Colonic mucosa (tissue), 4 donors: ENCODE data around the gene MCM5. TPM values are rescaled to one million over a fixed set of nuclear protein-coding genes. Genes with fewer than 3 reads are reported as not detected.
"Not testable (repeated sequence)": the region's sequence is repeated elsewhere in the genome, so short reads cannot be mapped to it uniquely, and the experiment has no call there.

ENCODE experiments used
- DNase-seq: peaks from one replicate; pipeline ENCODE4 v3.0.0-alpha.2; 2020
- H3K27ac ChIP-seq: fragments of 200-600 bp; one replicate; pipeline ENCODE4 v1.8.0; 2021
- H3K27me3 ChIP-seq: fragments of 200-600 bp; one replicate; pipeline ENCODE4 v1.8.0; 2021
- H3K36me3 ChIP-seq: fragments of 200-600 bp; one replicate; pipeline ENCODE4 v1.8.0; 2021
- H3K4me1 ChIP-seq: fragments of 200-600 bp; one replicate; pipeline ENCODE4 v1.8.0; 2021; ENCODE audit warnings: mild to moderate bottlenecking
- H3K4me3 ChIP-seq: fragments of 200-600 bp; one replicate; pipeline ENCODE4 v1.8.0; 2021
- H3K9ac ChIP-seq, 2 donors: one replicate each; pipeline ENCODE4 v1.7.0; 2013; ENCODE audit warnings: control low read depth in 2 of 2, low read depth in 2 of 2, low read length in 2 of 2
- H3K9me3 ChIP-seq: fragments of 200-600 bp; one replicate; pipeline ENCODE4 v1.8.0; 2021
- intact Hi-C: fragments of 100-400 bp; cut with DNase I; formaldehyde crosslinking; loops from one replicate; pipeline ENCODE4 v1.14.1; 2022
- total RNA-seq, 2 donors: library from RNA; stranded (reverse); fragmentation: NEBNext Ultra II Directional in 1 of 2; extraction: Animal tissue kit (Norgen Biotek cat#: 25700) in 1 of 2; gene quantifications; one replicate each; pipeline ENCODE4 v1.2.1, GENCODE V29; 2021
- TF ChIP-seq, protein P1 (sequence below): fragments of 200-600 bp; IDR thresholded peaks from one replicate; pipeline ENCODE4 v1.8.0; 2022; ENCODE audit warnings: antibody characterized with exemption, mild to moderate bottlenecking
- donor health status: healthy.
- donor health status: DM: no; HTN: no; CAD: no.
- donor health status: DM: no; HTN: no; CAD: no.

Gene MCM5
- total RNA-seq, 2 donors from 2014 or later, result 33.0 to 120 TPM

DNA sequence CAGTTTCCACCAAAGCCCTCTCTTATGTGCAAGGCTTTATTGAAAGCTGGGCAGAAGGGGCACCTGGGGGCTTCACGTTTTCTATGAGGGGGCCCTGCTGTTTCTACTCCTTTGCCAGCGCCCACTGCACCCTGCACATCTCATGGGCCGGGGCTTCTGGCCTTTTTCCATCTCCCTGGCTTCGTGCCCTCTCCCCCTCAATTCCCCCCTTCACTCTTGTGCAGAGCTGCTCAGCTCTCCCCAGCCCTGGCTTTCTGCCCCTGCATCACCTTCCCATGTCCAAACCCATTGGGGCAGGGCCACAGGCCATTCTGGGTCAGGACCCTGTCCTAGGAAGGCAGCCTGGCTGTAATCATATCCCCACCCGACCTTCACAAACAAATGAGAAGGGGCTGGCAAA, 36.5 kb downstream of the MCM5 start:
- H3K4me1 ChIP-seq, result no peaks in the 10 kb centered on the region
- no peak overlapping the region for H3K27ac ChIP-seq
- H3K9me3 ChIP-seq, result no peaks in the 10 kb centered on the region
- no peak overlapping the region for H3K9ac ChIP-seq
- TF ChIP-seq, protein P1, sequence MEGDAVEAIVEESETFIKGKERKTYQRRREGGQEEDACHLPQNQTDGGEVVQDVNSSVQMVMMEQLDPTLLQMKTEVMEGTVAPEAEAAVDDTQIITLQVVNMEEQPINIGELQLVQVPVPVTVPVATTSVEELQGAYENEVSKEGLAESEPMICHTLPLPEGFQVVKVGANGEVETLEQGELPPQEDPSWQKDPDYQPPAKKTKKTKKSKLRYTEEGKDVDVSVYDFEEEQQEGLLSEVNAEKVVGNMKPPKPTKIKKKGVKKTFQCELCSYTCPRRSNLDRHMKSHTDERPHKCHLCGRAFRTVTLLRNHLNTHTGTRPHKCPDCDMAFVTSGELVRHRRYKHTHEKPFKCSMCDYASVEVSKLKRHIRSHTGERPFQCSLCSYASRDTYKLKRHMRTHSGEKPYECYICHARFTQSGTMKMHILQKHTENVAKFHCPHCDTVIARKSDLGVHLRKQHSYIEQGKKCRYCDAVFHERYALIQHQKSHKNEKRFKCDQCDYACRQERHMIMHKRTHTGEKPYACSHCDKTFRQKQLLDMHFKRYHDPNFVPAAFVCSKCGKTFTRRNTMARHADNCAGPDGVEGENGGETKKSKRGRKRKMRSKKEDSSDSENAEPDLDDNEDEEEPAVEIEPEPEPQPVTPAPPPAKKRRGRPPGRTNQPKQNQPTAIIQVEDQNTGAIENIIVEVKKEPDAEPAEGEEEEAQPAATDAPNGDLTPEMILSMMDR, result no peak
- DNase-seq, result no peak
- intact Hi-C loops, result loop anchor here (10.0 kb wide), 1 partner anchor 688 kb away; no protein-coding TSS in a partner anchor
- H3K27me3 ChIP-seq, result no peaks in the 10 kb centered on the region
- no peak overlapping the region for H3K4me3 ChIP-seq
- no peaks in the 10 kb centered on the region for H3K36me3 ChIP-seq

DNA sequence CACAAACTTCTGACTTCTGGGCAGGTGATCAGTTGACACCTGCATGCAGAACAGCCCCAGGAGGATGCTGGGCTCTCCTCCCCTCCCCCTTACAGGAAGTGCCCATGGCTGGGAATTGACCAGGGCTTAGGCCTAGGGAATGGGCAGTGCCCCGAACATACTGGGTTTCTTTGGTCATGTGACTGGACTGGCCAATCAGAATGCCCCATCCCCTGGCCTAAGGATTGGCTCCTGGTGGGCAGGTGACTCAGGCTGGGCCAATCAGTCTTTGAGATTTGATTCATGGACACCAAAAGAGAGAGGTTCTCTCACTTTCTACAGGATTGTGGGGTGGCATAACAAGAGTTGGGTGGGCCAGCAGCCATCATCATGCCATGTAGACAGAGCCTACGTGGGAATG, 37.1 kb downstream of the MCM5 start:
- H3K36me3 ChIP-seq, result no peaks in the 10 kb centered on the region
- intact Hi-C loops, result loop anchor here (10.0 kb wide), 1 partner anchor 688 kb away; no protein-coding TSS in a partner anchor
- H3K9ac ChIP-seq, result no peak overlapping the region
- TF ChIP-seq, protein P1, result no peak
- H3K27me3 ChIP-seq, result no peaks in the 10 kb centered on the region
- no peak for DNase-seq
- H3K9me3 ChIP-seq, result no peaks in the 10 kb centered on the region
- no peak overlapping the region for H3K4me3 ChIP-seq
- no peak overlapping the region for H3K27ac ChIP-seq
- no peaks in the 10 kb centered on the region for H3K4me1 ChIP-seq

DNA sequence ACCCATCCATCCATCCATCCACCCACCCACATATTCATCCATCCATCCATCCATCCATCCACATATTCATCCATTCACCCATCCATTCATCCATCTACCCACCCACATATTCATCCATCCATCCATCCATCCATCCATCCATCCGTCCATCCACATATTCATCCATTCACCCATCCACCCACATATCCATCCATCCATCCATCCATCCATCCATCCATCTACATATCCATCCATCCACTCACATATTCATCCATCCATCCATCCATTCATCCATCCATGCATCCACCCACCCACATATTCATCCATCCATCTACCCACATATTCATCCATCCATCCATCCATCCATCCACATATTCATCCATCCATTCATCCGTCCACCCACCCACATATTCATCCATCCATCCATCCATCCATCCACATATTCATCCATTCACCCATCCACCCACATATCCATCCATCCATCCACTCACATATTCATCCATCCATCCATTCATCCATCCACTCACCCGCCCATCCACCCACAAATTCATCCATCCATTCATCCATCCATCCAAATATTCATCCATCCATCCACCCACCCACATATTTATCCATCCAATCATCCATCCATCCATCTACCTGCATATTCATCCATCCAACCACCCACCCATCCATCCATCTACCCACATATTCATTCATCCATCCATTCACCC, 38.9 kb downstream of the MCM5 start:
- not testable (repeated sequence) for H3K4me3 ChIP-seq, DNase-seq, H3K27me3 ChIP-seq, H3K9ac ChIP-seq, H3K4me1 ChIP-seq, H3K9me3 ChIP-seq, H3K36me3 ChIP-seq, H3K27ac ChIP-seq
- intact Hi-C loops, result loop anchor here (10.0 kb wide), 1 partner anchor 686 kb away; no protein-coding TSS in a partner anchor

DNA sequence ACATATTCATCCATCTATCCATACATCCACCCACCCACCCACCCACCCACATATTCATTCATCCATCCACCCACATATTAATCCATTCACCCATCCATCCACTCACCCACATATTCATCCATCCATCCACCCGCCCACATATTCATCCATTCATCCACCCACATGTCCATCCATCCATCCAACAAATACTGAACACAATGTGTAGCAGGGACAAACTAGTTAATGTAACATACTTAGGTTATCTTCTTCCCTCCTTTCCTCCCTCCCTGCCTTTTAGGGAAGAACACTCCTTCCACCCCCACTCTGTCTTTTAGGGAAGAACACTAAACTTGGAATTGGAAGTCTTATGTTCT, 39.4 kb downstream of the MCM5 start:
- intact Hi-C loops, result loop anchor here (10.0 kb wide), 1 partner anchor 685 kb away; no protein-coding TSS in a partner anchor
- H3K4me1 ChIP-seq, result no peaks in the 10 kb centered on the region

DNA sequence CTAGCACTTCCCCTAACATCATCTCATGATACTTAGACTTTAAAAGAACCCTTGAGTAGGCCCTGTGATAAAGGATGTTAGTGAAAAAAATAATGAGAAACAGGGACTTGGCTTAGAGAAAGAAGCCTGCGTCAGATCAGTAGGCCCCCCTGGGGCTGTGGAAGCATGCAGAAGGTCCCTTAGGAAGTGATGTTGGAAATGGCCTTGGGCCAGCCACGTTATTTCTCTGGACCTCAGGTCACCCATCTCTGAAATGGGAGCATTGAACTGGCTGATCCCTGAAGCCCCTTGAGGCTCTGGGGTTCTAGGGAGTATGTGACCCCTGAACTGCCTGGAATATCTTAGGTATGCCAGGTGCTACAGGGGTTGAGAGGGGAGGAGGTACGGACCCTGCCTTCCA, 40.2 kb downstream of the MCM5 start:
- Histone ChIP-seq H3K4me3 (no peak overlapping the region), H3K9ac (no peak overlapping the region), H3K9me3 (no peaks in the 10 kb centered on the region), H3K27me3 (no peaks in the 10 kb centered on the region), H3K4me1 (no peaks in the 10 kb centered on the region), H3K36me3 (no peaks in the 10 kb centered on the region), H3K27ac (no peak overlapping the region)
- TF ChIP-seq, protein P1, result no peak
- DNase-seq, result no peak
- intact Hi-C loops, result no loop called here

More for the DNA sequence above, 39.4 kb downstream of the MCM5 start:
- DNase-seq, result no peak
- TF ChIP-seq, protein P1, result no peak
- Histone ChIP-seq H3K36me3 (no peaks in the 10 kb centered on the region), H3K27ac (no peak overlapping the region), H3K9me3 (no peaks in the 10 kb centered on the region), H3K9ac (no peak overlapping the region), H3K4me3 (no peak overlapping the region), H3K27me3 (no peaks in the 10 kb centered on the region)

DNA sequence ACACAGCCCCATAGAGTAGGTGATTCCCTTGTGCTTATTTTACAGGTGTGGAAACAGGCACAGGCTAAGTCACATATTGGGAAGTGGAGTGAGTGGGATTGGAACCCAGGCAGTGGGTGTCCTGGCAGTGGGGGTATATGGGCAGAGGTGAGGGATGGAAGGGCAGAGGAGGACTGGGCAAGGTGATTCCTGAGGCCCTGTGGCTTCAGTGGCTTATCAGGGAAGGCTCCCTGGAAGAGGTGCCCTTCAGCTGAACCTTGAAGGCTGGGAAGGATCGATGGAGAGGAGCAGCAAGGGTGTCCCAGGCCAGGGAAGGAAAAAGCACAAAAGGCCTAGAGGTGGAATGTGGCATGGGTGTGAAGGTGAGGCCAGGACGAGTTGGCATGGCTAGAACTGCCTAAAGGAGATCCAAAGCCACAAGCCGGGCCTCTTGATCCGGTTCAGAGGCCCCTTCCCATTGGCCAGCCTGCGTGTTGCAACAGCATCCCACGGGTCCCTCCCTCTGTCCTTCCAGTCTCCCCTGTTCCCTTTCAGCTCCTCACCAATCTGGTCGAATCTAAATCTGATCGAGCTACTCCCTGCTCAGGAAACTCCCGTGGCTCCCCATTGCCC, 41.7 kb downstream of the MCM5 start:
- Histone ChIP-seq H3K36me3 (no peaks in the 10 kb centered on the region), H3K4me1 (no peaks in the 10 kb centered on the region), H3K9me3 (no peaks in the 10 kb centered on the region), H3K27me3 (no peaks in the 10 kb centered on the region), H3K9ac (no peak overlapping the region), H3K27ac (no peak overlapping the region), H3K4me3 (no peak overlapping the region)
- no peak for DNase-seq
- intact Hi-C loops, result no loop called here
- TF ChIP-seq, protein P1, result no peak
